ENCODE data around the gene CYYR1.

DNA sequence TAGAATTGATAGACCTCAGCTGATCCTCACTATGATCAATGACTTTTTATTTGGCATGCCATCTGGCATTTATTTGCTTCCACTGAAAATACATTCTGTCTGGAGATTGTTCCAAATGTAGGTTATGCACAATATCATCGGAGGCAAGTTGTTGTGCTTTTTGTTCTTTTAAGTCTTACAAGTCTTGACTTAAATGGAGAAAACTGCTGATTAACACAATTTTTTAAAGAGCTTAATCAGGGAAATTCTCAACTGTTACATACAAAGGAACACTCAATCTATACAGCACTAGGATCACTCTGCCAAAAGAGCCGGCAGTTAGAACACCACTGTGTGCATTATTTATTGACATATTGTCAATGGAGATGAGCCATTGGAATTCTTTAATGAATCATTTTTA lies 19.2 kb downstream of the CYYR1 start:
- TF ChIP-seq RARB (CRISPR knock-in tag; IDR thresholded peaks at IDR 0.05): no peak
- TF ChIP-seq ZFP30 (CRISPR knock-in tag; IDR thresholded peaks at IDR 0.05): no peak
- TF ChIP-seq, protein P1, sequence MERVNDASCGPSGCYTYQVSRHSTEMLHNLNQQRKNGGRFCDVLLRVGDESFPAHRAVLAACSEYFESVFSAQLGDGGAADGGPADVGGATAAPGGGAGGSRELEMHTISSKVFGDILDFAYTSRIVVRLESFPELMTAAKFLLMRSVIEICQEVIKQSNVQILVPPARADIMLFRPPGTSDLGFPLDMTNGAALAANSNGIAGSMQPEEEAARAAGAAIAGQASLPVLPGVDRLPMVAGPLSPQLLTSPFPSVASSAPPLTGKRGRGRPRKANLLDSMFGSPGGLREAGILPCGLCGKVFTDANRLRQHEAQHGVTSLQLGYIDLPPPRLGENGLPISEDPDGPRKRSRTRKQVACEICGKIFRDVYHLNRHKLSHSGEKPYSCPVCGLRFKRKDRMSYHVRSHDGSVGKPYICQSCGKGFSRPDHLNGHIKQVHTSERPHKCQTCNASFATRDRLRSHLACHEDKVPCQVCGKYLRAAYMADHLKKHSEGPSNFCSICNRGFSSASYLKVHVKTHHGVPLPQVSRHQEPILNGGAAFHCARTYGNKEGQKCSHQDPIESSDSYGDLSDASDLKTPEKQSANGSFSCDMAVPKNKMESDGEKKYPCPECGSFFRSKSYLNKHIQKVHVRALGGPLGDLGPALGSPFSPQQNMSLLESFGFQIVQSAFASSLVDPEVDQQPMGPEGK (CRISPR knock-in tag; IDR thresholded peaks at IDR 0.05; ENCODE audit: borderline replicate concordance): no peak
- TF ChIP-seq, protein P2, sequence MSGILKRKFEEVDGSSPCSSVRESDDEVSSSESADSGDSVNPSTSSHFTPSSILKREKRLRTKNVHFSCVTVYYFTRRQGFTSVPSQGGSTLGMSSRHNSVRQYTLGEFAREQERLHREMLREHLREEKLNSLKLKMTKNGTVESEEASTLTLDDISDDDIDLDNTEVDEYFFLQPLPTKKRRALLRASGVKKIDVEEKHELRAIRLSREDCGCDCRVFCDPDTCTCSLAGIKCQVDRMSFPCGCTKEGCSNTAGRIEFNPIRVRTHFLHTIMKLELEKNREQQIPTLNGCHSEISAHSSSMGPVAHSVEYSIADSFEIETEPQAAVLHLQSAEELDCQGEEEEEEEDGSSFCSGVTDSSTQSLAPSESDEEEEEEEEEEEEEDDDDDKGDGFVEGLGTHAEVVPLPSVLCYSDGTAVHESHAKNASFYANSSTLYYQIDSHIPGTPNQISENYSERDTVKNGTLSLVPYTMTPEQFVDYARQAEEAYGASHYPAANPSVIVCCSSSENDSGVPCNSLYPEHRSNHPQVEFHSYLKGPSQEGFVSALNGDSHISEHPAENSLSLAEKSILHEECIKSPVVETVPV (CRISPR knock-in tag; IDR thresholded peaks at IDR 0.05): no peak
- TF ChIP-seq ARNTL (CRISPR knock-in tag; IDR thresholded peaks at IDR 0.05; ENCODE audit: borderline replicate concordance, low read depth): no peak
- TF ChIP-seq TOX (CRISPR knock-in tag; IDR thresholded peaks at IDR 0.05; ENCODE audit: borderline replicate concordance): no peak
- TF ChIP-seq ZNF565 (CRISPR knock-in tag; conservative IDR thresholded peaks at IDR 0.05; ENCODE audit: low read depth): no peak

Data from SK-N-SH treated with all-trans-retinoic acid at 6 μM for 48 hours (cell line).